PC-9 (cell line): Measurements from ENCODE around the gene IL12RB1. TPM values are rescaled to one million over a fixed set of nuclear protein-coding genes. Genes with fewer than 3 reads are reported as not detected.

Experiments used
- BruUV-seq: library from RNA; stranded (reverse); fragments of 400-500 nt; replicated peaks from 2 replicates; lab custom pipeline; 2021; lab: Mats Ljungman, UMichigan
- CTCF ChIA-PET: fragments of 300-600 bp; sonication (Branson Sonifier 250); formaldehyde crosslinking; loops from one replicate; lab custom pipeline; 2022; ENCODE audit warnings: antibody characterized with exemption; lab: Charles Lee
- POLR2A ChIA-PET: fragments of 300-600 bp; sonication (Branson Sonifier 250); formaldehyde crosslinking; loops from one replicate; lab custom pipeline; 2022; ENCODE audit warnings: antibody characterized with exemption; ENCODE audit not compliant: unreplicated experiment; lab: Charles Lee
- DNase-seq, 2 experiments: peaks; one replicate each; pipeline versions ENCODE4 v3.0.0 to v3.0.0-alpha.2; 2015 to 2022; ENCODE audit warnings: mixed read lengths in 1 of 2
- H2AFZ ChIP-seq: fragments of 200-600 bp; sonication (generic); 2 replicates; pipeline ENCODE4 v1.8.1; 2017; ENCODE audit warnings: antibody characterized with exemption
- H3F3A ChIP-seq: fragments of 200-600 bp; sonication (generic); 2 replicates; pipeline ENCODE4 v1.8.1; 2017; ENCODE audit warnings: antibody characterized with exemption, mild to moderate bottlenecking, low read depth; ENCODE audit not compliant: insufficient read depth
- H3K27ac ChIP-seq: fragments of 200-600 bp; sonication (generic); 2 replicates; pipeline ENCODE4 v1.6.1; 2016; ENCODE audit warnings: mixed run types
- H3K27me3 ChIP-seq: fragments of 200-600 bp; sonication (generic); 2 replicates; pipeline ENCODE4 v1.6.1; 2016; ENCODE audit warnings: low read depth, mixed run types; ENCODE audit not compliant: insufficient read depth
- H3K36me3 ChIP-seq: fragments of 200-600 bp; sonication (generic); 2 replicates; pipeline ENCODE4 v1.6.1; 2016; ENCODE audit warnings: low read depth, mixed run types
- H3K4me1 ChIP-seq: fragments of 200-600 bp; sonication (generic); replicated peaks from 2 replicates; pipeline ENCODE4 v1.6.1; 2016; ENCODE audit warnings: mixed run types; ENCODE audit not compliant: insufficient read depth
- H3K4me2 ChIP-seq: fragments of 200-600 bp; sonication (generic); 2 replicates; pipeline ENCODE4 v1.6.1; 2017; ENCODE audit warnings: mixed run types
- H3K4me3 ChIP-seq: fragments of 200-600 bp; sonication (generic); 2 replicates; pipeline ENCODE4 v1.6.1; 2016; ENCODE audit warnings: mixed run types
- H3K79me2 ChIP-seq: fragments of 200-600 bp; sonication (generic); 2 replicates; pipeline ENCODE4 v1.6.1; 2017; ENCODE audit warnings: low read depth, mixed run types
- H3K9me2 ChIP-seq: fragments of 200-600 bp; sonication (generic); 2 replicates; pipeline ENCODE4 v1.8.1; 2017; ENCODE audit warnings: mild to moderate bottlenecking; ENCODE audit not compliant: insufficient read depth
- H3K9me3 ChIP-seq: fragments of 200-600 bp; sonication (generic); 2 replicates; pipeline ENCODE4 v1.8.1; 2016; ENCODE audit warnings: low read depth; ENCODE audit not compliant: insufficient read depth
- H4K20me1 ChIP-seq: fragments of 200-600 bp; sonication (generic); 2 replicates; pipeline ENCODE4 v1.8.1; 2017; ENCODE audit not compliant: insufficient read depth
- CTCF ChIP-seq: fragments of 200-600 bp; sonication (generic); conservative IDR thresholded peaks from 2 replicates; pipeline ENCODE4 v1.6.1; 2017; ENCODE audit warnings: mixed run types, antibody characterized with exemption, mild to moderate bottlenecking, moderate library complexity
- EZH2 ChIP-seq: fragments of 200-600 bp; sonication (generic); IDR thresholded peaks from 2 replicates; pipeline ENCODE4 v1.8.0; 2017; ENCODE audit warnings: antibody characterized with exemption, low read depth
- intact Hi-C: fragments of 100-400 bp; cut with micrococcal nuclease; formaldehyde crosslinking; loops from one replicate; pipeline ENCODE4 v1.10.0; 2022; ENCODE audit not compliant: unreplicated experiment
- total RNA-seq: library from RNA; stranded (reverse); gene quantifications from 2 replicates; pipeline ENCODE4 v1.2.3, GENCODE V29; 2021

The IL12RB1 gene
- total RNA-seq, 1 experiment from 2014 or later = 0.55 TPM

- BruUV-seq = no TSS peak
- peaks cover 28% of the 10 kb centered on the region for H3F3A ChIP-seq
- H3K4me1 ChIP-seq = no peaks in the 10 kb centered on the region; the same call in 1 of the 2 replicates
- no peaks in the 10 kb centered on the region for H3K79me2 ChIP-seq
- intact Hi-C loops = loop anchor here (5.0 kb wide), 1 partner anchor 38 kb away; no protein-coding TSS in a partner anchor
- no peak overlapping the region for H3K4me3 ChIP-seq
- ChIA-PET CTCF (interaction anchor here (0.5 to 0.9 kb wide), 2 partner anchors 56 to 114 kb away, joined by 3 to 11 read pairs; no protein-coding TSS in a partner anchor), POLR2A (no interaction called here)
- H3K9me2 ChIP-seq = no peaks in the 10 kb centered on the region
- no peak for TF ChIP-seq CTCF
- no peak for TF ChIP-seq EZH2
- H3K36me3 ChIP-seq = no peaks in the 10 kb centered on the region
- H4K20me1 ChIP-seq = no peaks in the 10 kb centered on the region
- no peak overlapping the region for H3K4me2 ChIP-seq
- H3K9me3 ChIP-seq = no peaks in the 10 kb centered on the region
- DNase-seq = no peak
- H3K27me3 ChIP-seq = no peaks in the 10 kb centered on the region
- no peak overlapping the region for H3K27ac ChIP-seq
- H2AFZ ChIP-seq = no peak overlapping the region
Observed at GRCh38 chr19:18059902-18060301, 26.8 kb downstream of the IL12RB1 start.

- Histone ChIP-seq H3K4me3 (no peak overlapping the region), H3K9me3 (no peaks in the 10 kb centered on the region), H3K27ac (no peak overlapping the region), H2AFZ (no peak overlapping the region), H3K4me2 (no peak overlapping the region), H3K27me3 (no peaks in the 10 kb centered on the region), H4K20me1 (no peaks in the 10 kb centered on the region), H3K79me2 (no peaks in the 10 kb centered on the region), H3K9me2 (no peaks in the 10 kb centered on the region), H3K36me3 (no peaks in the 10 kb centered on the region), H3F3A (peaks cover 30% of the 10 kb centered on the region), H3K4me1 (no peaks in the 10 kb centered on the region; the same call in 1 of the 2 replicates)
- ChIA-PET POLR2A (no interaction called here), CTCF (interaction anchor here (0.5 to 0.9 kb wide), 2 partner anchors 55 to 113 kb away, joined by 3 to 11 read pairs; no protein-coding TSS in a partner anchor)
- no peak for DNase-seq
- BruUV-seq = no TSS peak
- TF ChIP-seq CTCF = no peak
- no peak for TF ChIP-seq EZH2
- intact Hi-C loops = loop anchor here (5.0 kb wide), 1 partner anchor 37 kb away; no protein-coding TSS in a partner anchor
Observed at GRCh38 chr19:18059297-18059696, 27.4 kb downstream of the IL12RB1 start.

GRCh38 chr19:18058208-18059009 is 28.3 kb downstream of the IL12RB1 start:
- H3K27ac ChIP-seq = no peak overlapping the region
- no peaks in the 10 kb centered on the region for H3K27me3 ChIP-seq
- H2AFZ ChIP-seq = peak overlapping the region; percentile 68; the same call in 1 of the 2 replicates
- peak; percentile 55 to 77 for DNase-seq
- ChIA-PET POLR2A (no interaction called here), CTCF (interaction anchor here (0.6 kb wide), 1 partner anchor 51 kb away, joined by 3 read pairs; the partner anchor contains the start of gene ARRDC2)
- H3K4me1 ChIP-seq = no peaks in the 10 kb centered on the region; the same call in 1 of the 2 replicates
- H3K4me2 ChIP-seq = peak overlapping the region; percentile 54
- intact Hi-C loops = loop anchor here (1.0 to 5.0 kb wide), 3 partner anchors 36 to 120 kb away; no protein-coding TSS in a partner anchor
- no peaks in the 10 kb centered on the region for H4K20me1 ChIP-seq
- no peak overlapping the region for H3K4me3 ChIP-seq
- no peaks in the 10 kb centered on the region for H3K9me3 ChIP-seq
- BruUV-seq = no TSS peak
- H3K36me3 ChIP-seq = no peaks in the 10 kb centered on the region
- no peaks in the 10 kb centered on the region for H3K9me2 ChIP-seq
- H3K79me2 ChIP-seq = no peaks in the 10 kb centered on the region
- peaks cover 38% of the 10 kb centered on the region for H3F3A ChIP-seq
- TF ChIP-seq EZH2 (no peak), CTCF (peak; percentile 99)
